T-helper 2 cell (primary cell): ENCODE measurements around the gene CELF2.

ENCODE experiments used
- DNase-seq, 5 experiments: peaks; one replicate each; pipeline versions ENCODE4 v3.0.0 to v3.0.0-alpha.2; 2012 to 2022

CELF2 gene

DNA sequence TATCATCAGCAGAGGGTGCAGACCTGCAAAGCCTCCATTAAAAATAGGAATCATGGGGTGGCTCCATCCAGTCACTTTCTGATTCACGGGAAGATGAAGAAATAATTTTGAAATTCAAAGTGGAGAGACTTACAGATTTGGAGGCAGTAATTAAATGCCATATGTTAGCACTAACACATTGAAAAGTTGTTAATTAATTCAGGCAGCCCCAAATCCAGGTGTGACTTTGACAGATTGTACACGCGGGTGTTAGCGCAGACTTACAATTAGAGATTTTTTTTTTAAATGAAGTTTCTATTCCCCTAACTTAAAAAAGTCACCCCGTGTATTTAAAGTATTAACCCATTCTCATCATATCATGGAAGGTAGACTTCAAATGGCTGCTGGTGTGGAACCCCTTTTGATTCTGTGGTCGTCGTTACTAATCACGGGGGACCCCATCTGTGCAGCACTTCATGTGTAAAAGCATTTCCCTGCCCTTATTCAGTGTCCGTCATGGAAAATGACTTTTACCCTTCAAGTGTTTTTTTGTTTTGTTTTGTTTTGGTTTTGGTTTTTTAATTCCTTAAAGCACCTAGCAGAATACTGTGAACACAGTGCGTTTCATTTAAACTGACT lies 235.8 kb downstream of the CELF2 start:
- no peak for DNase-seq

DNA sequence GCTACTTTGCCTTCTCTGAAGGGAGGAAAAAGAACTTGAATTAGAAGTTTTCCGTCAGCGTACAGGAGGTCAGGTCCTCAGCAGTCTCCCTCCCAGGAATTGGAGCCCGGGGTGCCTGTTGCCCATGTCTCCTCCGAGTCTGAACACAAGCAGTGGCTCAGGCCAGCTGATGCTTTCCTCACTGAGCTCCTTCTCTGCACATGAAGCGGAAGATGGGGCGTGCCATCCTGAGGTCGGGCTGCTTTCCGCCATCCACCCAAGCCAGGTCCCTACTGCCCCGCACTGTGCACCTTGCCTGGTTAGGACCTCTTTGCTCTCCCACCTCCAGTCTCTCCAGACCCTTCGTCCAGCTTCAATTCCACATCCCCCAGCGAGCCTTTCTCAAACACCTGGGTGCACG lies 237.5 kb downstream of the CELF2 start:
- no peak for DNase-seq

DNA sequence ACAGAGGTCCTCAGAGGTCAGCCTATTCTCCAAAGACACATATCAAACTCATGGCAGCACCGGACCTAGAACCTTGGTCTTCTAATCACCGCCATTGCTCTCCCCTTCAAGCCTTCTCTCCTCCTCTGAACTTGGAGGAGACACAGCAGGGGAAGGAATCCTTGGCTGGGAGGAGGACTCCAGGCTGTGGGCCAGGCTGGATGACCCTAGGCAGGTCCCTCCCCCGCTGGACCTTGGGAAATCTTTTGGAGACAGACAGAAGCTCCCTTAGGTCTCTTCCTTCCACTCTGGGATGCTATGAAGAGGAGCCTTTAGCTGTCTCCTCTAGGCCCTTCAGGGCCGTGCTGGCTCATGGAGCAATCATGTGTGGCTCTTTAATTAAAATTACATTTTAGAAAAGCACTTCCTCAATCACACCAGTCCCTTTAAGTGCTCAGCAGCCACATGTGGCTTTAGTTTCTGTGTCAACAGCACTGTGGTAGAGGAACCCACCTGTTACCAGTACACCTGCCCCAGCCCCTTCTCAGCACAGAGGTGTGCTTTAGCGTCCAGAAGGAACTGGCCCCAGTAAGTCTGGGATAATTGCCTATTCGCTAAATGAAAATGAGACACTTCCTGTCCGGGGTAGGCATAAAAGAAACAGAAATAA lies 238.2 kb downstream of the CELF2 start:
- DNase-seq = no peak

DNA sequence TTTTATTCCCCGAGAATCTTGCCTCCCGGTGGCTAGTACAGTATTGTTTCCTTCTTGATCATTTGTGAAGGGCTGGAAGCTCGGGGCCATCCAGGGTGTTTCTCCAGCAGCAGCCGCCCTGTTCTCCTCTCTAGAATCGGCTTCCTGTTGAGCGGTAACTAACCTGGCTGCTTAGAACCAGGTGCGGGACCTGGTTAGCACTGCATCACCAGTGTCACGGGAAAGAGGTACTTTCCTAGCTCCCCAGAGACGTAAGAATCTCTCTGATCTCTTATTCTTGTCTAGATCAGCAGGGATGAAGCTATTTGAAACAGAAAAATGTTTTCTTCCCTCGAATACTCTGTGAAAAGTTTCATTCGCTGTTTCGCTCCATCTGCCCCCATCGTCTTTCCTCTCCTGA lies 239.2 kb downstream of the CELF2 start:
- DNase-seq = no peak

DNA sequence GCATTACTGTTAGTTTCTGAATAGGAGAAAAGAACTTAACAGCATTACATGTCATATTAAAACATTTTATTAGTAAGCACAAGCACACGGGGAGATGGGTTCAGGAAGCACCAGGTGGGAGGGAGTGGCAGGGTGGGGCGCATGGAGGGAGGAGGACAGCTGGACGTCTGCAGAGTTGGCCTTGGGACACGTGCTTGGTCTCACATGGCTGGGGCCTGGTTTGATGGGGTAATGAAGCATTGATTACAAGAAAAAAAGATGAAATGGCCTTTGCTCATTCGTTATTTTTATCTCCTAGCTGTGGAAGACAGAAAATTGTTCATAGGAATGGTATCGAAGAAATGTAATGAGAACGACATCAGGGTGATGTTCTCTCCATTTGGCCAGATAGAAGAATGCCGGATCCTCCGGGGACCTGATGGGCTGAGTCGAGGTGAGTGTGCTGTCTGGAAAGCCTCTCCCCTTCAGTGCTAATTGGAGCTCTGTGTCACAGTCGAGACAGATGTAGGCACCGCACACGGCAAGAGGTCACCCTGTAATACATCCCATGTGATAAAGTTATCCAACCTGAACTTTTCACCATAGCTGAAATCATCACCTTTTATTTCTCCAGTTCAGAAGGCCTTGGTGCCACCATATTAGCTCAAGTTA lies 239.9 kb downstream of the CELF2 start:
- DNase-seq = no peak

DNA sequence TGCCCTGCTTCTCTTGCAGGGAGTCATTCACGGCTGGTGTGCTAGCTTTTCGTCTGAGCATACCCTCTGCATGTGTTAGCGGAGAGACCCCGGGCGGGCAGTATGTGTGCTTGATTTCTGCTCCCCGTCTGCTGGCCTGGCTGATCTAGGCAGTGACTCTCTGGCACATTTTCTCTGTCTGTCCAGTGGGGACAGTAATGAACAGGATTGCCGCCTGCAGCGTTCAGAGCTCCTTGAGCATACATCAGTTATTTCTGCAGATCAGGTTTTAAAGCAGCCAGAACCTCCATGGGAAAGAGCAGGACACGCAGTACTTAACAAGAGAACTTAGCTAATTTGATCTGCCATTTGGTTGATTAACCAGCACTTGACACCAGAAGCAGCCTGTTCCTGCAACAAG lies 242.5 kb downstream of the CELF2 start:
- no peak for DNase-seq

DNA sequence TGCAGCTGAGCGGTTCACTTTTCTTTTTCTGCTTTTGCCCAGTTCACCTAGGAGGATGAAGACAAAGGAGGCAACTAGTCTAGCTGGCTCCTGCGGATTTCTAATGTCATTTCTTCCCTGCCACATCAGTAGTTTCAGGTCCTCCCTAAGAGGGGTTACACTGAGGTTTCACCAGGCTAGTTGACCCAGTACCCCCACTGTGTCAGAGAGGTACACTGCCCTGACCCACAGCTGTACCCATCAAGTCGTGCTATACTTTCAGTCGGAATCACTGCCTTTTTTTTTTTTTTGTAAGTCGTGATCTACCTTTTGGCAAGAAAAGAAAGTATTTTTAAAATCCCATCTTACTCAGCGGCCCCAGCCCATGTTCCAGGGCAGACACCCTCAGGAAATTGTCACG lies 243.5 kb downstream of the CELF2 start:
- DNase-seq = no peak

DNA sequence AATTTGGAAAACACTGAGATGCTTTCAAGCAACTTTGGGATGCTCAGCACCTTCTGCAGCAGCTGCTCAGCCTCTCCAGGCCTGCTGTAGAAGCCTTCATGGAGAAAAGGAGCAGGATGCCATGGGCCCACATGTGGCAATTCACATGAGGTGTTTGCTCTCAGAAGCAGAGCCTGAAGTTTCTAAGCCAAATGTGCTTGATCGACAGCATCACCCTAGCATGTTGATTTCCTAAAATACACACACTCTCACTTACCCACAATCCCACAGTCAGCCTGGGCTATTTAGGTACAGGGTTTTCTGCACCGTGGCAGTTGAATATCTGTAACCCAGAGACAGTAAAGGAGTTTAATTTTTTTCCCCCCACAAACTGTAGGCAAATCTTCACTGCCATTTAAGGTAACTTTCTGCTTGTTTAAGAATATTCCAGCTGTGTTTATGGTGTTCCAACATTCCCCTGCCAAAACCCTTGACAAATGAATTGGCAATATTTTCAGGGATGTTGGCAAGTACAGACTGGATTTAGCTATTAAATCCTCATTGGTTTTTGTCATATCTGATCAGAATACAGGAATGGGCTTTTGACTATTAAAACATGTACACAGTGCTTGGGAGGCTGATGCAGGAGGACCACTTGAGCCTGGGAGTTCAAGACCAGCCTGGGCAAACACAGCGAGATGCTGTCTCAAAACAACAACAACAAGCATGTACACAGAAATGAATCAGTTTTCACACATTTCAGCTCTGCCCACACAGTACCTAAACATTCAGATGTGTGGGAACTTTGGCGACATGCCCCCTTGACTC lies 244.2 kb downstream of the CELF2 start:
- no peak for DNase-seq

DNA sequence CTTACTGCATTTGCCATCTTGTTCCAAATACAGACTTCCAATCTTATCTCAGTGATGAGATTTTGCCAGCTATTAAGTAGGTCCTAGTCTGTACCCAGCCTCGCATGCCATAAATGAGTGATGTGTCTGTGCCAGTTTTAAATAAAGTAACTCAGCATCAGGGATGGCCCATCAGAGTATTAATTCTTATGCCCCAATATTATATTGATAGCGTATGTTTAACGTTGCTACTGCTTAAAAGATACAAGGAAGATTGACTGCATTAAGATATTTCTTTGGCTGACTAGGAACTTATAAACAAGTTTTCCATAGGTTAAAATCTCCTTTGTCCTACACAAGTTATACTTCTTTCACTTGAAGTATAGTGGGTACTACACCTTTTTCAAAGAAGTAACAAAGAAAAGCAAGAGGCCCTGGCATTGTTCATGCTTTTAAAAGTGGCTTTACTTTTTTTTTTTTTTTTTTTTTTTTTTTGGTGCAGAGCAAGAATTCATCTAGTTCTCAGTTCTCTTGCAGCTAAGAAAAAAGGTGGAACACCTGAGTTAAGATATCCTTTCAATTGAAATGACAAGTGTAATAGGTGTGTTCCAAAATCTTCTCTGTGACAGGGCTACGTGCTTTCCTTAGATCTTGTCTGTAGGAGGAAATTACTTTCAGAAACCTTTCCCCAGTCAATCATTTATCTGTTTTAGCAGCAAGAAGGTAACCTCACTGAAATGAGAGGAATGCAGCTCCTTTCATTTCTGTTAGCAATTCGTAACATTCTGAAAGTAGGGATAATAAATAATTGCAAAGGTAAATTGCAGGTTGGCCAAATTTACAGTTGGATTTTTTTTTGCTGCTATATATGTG lies 245.0 kb downstream of the CELF2 start:
- no peak for DNase-seq

DNA sequence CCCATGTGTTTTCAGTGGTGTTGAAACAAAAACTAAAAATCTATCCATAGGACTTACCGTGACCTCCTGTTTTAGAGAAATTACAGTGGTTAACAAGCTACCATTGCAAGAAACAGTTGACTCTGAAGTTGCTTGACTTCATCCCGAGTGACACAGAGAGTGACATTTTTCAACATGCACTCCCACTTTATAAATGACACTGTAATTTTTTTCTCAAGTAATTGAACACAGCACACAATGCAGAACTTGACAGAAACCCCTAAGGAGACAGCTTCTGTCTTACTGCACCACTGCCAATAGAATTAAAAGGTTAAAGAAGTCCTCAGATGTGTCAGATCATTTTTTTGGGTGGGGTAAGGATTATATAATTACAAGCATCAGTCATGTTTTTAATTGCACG lies 246.1 kb downstream of the CELF2 start:
- DNase-seq = no peak

DNA sequence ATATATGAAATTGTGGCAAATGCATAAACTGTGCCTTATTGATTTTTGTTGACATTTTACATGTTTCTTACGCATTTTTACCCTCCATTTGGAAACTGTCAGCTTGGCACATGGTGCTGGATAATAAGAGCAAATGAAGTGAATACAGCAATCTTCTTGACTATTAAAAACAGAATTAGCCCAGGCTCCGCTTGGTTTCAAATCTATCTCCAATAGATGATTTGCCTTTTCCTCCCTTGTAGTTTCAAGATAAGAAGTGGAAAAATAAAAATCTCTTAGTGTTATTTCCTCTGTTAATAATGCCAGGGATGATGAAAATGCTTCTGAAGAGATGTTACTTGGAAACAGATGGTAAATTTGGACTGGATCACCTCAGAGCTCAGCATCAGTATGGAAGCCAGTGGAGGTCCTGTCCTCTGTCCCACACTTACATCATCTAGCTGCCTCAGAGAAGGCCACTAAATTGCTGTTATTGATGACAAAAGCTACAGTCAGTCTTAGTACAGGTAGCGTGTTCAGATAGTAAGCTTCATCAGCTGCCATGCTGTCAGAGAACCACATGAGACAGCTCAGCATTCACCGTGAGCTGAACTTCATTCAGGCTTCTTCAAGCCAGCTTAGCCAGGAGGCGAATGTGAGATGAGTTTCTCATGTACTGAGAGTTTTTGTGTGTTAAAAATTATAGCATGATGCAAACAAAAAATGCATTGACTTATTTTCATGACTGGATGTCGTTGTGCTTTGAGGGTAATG lies 246.8 kb downstream of the CELF2 start:
- DNase-seq = no peak

DNA sequence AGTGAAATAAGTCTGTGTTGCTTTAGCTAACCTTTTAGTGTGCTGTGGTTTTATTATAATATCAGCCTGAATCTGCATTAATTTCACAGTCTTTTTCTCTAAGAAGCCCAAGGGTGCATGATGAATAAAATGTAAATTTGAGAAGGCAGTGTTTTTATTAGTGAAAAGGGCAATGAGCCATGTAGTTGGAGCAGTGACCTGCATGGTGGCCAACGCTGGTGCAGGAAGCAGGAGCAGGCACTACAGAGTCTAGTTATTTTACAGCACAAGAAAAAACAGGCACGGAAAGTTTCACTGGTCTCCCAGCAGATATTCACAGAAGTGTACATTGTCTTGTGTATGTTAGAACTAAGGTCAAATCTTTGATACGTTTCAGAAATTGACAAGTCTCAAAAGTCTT lies 247.8 kb downstream of the CELF2 start:
- no peak for DNase-seq

DNA sequence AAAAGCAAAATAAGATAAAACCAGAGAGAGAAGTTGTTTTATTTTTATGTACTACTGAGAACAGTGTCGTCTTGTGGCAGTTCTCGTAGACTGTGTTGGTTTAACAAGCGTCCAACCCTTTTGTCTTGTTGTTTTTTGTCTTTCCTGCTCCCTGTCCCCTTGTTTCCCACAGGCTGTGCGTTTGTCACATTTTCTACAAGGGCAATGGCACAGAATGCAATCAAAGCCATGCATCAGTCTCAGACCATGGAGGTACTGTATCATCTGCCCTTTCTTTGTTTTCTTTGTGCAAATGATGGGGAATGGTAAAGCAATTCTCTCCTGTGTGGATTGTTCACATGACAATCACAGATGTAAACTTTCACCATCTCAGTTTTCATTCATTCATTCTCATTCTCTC lies 248.8 kb downstream of the CELF2 start:
- no peak for DNase-seq

DNA sequence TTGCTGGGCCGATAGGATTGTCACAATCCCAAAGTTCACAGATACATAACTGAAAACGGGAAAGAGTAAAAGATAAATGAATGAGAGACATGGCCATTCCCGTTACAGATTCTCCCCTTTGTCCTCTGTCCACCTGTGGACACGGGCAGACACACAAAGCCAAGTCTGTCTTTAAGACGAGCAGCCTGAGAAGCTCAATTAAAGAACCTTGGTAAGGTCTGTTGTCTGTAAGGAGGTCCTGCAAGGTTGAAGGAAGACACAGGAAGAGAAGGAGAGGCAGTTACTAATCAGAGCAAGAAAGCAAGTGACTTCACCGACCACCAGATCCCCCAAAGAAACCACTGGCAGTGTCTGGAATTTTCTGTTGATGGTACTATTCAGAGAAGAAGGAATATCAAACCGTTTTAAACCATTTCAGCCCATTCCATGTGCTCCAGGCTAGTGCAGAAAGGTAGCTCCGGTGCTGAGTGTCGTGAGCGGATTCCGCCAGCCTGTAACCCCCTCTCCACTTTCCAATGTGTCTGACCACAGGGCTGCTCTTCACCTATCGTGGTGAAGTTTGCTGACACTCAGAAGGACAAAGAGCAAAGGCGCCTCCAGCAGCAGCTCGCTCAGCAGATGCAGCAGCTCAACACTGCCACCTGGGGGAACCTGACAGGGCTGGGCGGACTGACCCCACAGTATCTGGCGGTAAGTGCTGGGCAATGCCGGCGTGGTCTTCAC lies 252.6 kb downstream of the CELF2 start:
- peak in 4 of 5 experiments; percentile 54 to 70 (median 67) for DNase-seq

DNA sequence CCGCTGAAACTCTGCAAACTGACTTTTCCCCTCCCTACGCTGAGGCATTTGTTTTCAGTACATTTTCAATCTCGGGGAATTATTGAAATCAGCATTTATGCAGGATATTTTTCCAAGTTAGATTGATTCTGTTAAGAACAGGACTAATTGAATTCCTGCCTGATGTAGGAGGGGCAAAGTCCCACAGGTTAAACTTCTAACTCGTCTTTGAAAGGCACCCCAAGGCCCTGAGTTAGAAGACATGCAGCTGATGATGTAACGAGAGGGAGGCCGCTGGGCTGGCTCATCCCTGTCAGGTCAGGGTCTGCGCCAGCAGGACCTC lies 253.1 kb downstream of the CELF2 start:
- DNase-seq = no peak

DNA sequence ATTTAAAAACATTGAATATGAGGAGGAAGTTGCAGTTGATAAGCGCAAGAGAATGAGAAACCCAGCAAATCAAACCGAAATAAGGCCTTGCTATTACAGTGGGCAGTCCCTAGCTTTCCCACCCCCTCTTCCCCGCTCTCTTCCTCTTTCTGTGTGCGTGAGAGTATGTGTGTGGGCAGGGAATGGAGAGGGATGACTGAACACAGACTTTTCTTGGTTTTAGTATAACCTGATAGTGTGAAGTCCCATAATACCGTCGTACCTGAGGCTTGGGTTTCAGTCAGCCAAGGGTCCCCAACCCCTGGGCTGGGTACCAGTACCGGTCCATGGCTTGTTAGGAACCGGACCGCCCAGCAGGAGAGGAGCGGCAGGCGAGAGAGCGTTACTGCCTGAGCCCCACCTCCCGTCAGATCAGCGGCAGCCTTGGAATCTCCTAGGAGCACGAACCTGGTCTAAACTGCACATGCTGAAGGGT lies 255.3 kb downstream of the CELF2 start:
- peak in 1 of 5 experiments; percentile 47 for DNase-seq

DNA sequence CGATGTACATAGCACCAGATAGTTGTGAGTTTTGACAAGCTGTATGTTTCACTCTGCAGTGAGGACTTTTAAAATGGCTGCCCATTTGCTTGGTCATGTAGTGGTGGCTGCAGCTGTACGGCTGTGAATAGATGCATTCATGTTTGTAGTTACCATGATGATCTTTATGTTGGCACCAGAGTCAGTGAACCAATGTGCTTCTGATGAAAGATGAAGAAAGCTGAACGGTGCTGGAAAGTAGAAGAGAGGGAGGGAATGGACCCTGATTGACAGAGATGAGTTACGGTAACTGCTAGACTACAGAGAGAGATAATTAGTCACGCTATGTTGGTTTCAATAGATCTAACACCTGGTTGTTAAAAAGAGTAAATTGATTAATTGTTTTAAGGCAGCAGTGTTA lies 256.8 kb downstream of the CELF2 start:
- DNase-seq = no peak

DNA sequence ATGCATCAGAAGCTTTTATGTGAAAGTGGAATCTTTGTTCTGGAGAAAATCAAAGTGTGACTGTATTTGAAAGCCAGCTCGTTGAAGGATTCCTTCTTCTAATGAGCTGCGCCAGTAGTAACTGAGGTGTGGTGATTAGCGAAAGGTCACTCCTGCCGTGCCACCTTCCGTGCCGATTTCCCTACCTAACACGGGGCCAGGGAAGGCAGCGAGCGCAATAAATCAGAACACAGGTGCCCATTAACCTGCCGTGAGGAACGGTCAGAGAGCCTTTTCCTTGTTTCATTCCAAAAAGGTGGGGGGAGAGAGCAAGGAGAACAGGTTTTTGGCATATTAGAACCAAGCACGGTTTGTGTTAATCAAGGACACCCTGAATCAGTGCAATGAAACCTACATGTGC lies 258.0 kb downstream of the CELF2 start:
- DNase-seq = no peak

DNA sequence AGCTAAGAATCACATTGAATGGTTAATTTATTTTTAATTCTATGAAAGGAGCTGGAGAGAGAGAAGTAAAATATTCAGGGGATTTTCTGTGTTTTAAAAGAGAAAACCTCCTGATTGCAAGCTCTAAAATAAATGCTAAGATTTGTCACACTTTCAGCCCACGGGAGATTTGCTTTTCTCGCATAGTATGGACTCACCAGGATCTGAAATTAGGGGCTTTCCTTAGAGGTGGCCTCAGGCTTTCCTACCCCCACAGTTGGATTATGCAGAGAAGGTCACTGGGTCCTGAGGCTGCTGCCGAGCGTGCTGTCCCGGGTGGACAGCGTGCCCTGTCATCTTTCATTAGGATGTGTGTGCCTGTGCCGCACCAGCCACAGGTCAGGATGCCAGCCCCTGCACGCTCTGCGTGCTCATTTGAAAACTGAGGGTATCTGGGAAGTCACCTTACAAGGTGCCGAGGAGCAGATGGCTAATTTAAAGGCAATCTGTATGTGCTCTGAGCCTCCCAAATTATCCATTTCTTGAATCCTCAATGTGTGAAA lies 258.8 kb downstream of the CELF2 start:
- no peak for DNase-seq

DNA sequence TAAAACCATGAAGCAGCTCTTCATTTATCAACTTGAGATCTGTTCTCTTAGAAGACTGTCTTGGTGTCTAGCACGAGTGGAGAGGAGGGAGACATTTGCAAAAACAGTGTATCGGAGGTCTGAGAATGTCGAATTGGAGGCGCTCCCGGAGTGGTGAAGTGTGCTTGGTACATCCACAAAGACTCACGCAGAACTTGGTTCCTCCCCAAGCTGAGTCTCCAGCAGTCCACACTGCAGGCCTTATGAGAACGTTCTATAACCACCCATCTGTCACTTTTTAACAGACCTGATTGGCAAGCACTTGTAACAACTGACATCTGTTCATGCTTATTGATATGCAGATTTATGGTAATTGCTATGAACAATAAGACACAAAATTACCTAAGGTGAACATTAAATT lies 261.6 kb downstream of the CELF2 start:
- DNase-seq = no peak
